ENCODE data around the gene KIAA2012. TPM values are rescaled to one million over a fixed set of nuclear protein-coding genes. Genes with fewer than 3 reads are reported as not detected.

The KIAA2012 gene
- total and polyA plus RNA-seq, 2 of the 8 experiments (the other 6 are each of a cell fraction or from before 2014, with no cell fraction given), result not detected

DNA sequence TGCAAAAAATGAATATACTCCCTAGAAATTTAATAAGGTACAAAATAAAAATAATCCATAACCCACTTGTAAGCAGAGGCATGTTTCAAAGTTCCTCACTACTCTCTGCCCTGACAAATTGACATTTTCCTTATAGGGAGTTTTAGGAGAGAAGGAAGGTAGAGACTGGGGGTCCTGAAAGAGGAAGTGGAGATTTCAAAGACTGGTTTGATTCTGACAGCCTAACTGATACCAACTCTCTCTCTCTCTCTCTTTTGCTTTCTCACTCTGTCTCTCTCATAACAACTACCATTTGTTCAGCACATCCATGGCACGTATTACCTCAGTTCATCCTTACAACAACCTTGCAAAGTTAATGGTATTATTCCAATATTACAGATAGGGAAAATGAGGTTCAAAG is 20.8 kb upstream of the KIAA2012 start:
- Histone ChIP-seq H4K20me1 (replicated peaks in 1 of 2; ENCODE audit: control insufficient read depth in 1 of 2, insufficient read depth in 2 of 2, low read length in 2 of 2) (no peaks in the 10 kb centered on the region), H3K9ac (replicated peaks in 1 of 4; ENCODE audit: extremely low read depth in 1 of 4, low read depth in 3 of 4, low read length in 3 of 4) (no peak overlapping the region), H2BK15ac (ENCODE audit: low read length) (no peak overlapping the region), H4K91ac (replicated peaks; ENCODE audit: insufficient read length, low read length) (no peak overlapping the region), H2AFZ (ENCODE audit: low read length) (no peak overlapping the region), H3K23me2 (ENCODE audit: low read depth, low read length) (no peaks in the 10 kb centered on the region; the same call in 1 of the 2 replicates), H3K27ac (ENCODE audit: low read depth, low read length) (no peak overlapping the region), H4K8ac (ENCODE audit: extremely low read depth, insufficient read depth, low read length) (no peak overlapping the region), H3K4me1 (replicated peaks in 1 of 4; ENCODE audit: control insufficient read depth in 3 of 4, insufficient read depth in 4 of 4, low read length in 3 of 4) (peaks cover 2 to 13% (median 9%) of the 10 kb centered on the region in 4 experiments), H3K56ac (replicated peaks; ENCODE audit: insufficient read length, low read depth, low read length) (no peak overlapping the region), H3K9me3 (ENCODE audit: insufficient read depth in 2 of 2, low read depth in 1 of 2, low read length in 1 of 2) (no peaks in the 10 kb centered on the region), H2BK20ac (ENCODE audit: low read length) (no peak overlapping the region), H3K4ac (replicated peaks; ENCODE audit: insufficient read length, low read depth, low read length) (no peak overlapping the region), H3K4me2 (ENCODE audit: insufficient read depth in 1 of 2, low read depth in 2 of 2, low read length in 2 of 2) (0 out of 4 replicates have a peak overlapping the region, but pooled peaks of 1 of the 2 experiments have one; percentile 8), H2AK5ac (ENCODE audit: low read depth, low read length) (no peak overlapping the region), H4K5ac (ENCODE audit: insufficient read length, low read depth, low read length) (no peak overlapping the region), H2BK12ac (ENCODE audit: low read depth, low read length) (no peak overlapping the region; the same call in 1 of the 2 replicates), H2BK120ac (replicated peaks; ENCODE audit: low read depth, low read length) (no peak overlapping the region), H3K79me1 (ENCODE audit: low read depth, low read length) (no peaks in the 10 kb centered on the region), H3K27me3 (replicated peaks in 1 of 4; ENCODE audit: control insufficient read depth in 3 of 4, extremely low read depth in 1 of 4, insufficient read depth in 3 of 4, low read length in 3 of 4) (no peaks in the 10 kb centered on the region), H3K79me2 (ENCODE audit: control insufficient read depth in 1 of 2, insufficient read depth in 2 of 2, low read length in 2 of 2) (no peaks in the 10 kb centered on the region), H3K14ac (ENCODE audit: insufficient read length) (no peak overlapping the region), H2BK5ac (ENCODE audit: low read depth, low read length) (no peak overlapping the region), H3K23ac (ENCODE audit: insufficient read length) (no peak overlapping the region), H3K4me3 (ENCODE audit: extremely low read depth in 1 of 4, insufficient read depth in 2 of 4, low read depth in 3 of 4, low read length in 4 of 4) (no peak overlapping the region), H3K18ac (ENCODE audit: extremely low read depth, low read length) (0 out of 2 replicates have a peak overlapping the region, but pooled peaks have one; percentile 5), H3K36me3 (ENCODE audit: control insufficient read depth in 2 of 4, insufficient read depth in 4 of 4, low read length in 3 of 4) (no peaks in the 10 kb centered on the region)
- no peak for FAIRE-seq
- 93% methylated on average over 1 of the region's 1 CpG; no CpG with 5 or more reads in 1 of the 2 experiments for WGBS, 2 experiments (ENCODE audit: extremely low coverage in 1 of 2, insufficient coverage in 1 of 2, insufficient read length in 1 of 2, insufficient replicate concordance in 2 of 2, low coverage in 1 of 2, low lambda C conversion rate in 2 of 2, missing lambda C conversion rate in 1 of 2)
- CTCF ChIA-PET (ENCODE audit: partially characterized antibody), result no interaction called here
- no peak for DNase-seq (ENCODE audit: low read depth in 1 of 2, low spot score in 2 of 2)
- POLR2A ChIA-PET (ENCODE audit: partially characterized antibody), result interaction anchor here (0.7 to 0.9 kb wide), 3 partner anchors 10 to 13 kb away, joined by 3 to 6 read pairs (median 3); no protein-coding TSS in a partner anchor
- TF ChIP-seq FOSL1 (IDR thresholded peaks at IDR 0.05; ENCODE audit: insufficient read depth, low read depth, low read length) (no peak), BRCA1 (IDR thresholded peaks at IDR 0.05; ENCODE audit: low read depth, low read length) (no peak), SIN3A (conservative IDR thresholded peaks at IDR 0.05 in 1 of 2, IDR thresholded peaks at IDR 0.05 in 1 of 2; ENCODE audit: low read depth in 1 of 2, low read length in 2 of 2) (no peak), YY1 (IDR thresholded peaks at IDR 0.05; ENCODE audit: low read depth, low read length) (no peak), TBP (IDR thresholded peaks at IDR 0.05; ENCODE audit: low read depth, low read length) (no peak), SRF (IDR thresholded peaks at IDR 0.05; ENCODE audit: low read depth, low read length) (no peak), CHD2 (IDR thresholded peaks at IDR 0.05; ENCODE audit: low read length) (no peak), GTF2F1 (IDR thresholded peaks at IDR 0.05; ENCODE audit: borderline replicate concordance, low read depth, low read length) (no peak), CHD1 (IDR thresholded peaks at IDR 0.05; ENCODE audit: low read depth, low read length) (no peak), JUND (IDR thresholded peaks at IDR 0.05; ENCODE audit: low read length) (no peak), RXRA (IDR thresholded peaks at IDR 0.05; ENCODE audit: insufficient read depth, low read depth, low read length) (no peak)
- TF ChIP-seq, protein P1, sequence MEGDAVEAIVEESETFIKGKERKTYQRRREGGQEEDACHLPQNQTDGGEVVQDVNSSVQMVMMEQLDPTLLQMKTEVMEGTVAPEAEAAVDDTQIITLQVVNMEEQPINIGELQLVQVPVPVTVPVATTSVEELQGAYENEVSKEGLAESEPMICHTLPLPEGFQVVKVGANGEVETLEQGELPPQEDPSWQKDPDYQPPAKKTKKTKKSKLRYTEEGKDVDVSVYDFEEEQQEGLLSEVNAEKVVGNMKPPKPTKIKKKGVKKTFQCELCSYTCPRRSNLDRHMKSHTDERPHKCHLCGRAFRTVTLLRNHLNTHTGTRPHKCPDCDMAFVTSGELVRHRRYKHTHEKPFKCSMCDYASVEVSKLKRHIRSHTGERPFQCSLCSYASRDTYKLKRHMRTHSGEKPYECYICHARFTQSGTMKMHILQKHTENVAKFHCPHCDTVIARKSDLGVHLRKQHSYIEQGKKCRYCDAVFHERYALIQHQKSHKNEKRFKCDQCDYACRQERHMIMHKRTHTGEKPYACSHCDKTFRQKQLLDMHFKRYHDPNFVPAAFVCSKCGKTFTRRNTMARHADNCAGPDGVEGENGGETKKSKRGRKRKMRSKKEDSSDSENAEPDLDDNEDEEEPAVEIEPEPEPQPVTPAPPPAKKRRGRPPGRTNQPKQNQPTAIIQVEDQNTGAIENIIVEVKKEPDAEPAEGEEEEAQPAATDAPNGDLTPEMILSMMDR (IDR thresholded peaks at IDR 0.05; ENCODE audit: control extremely low read depth in 1 of 3, insufficient read depth in 1 of 3, low read depth in 1 of 3, low read length in 3 of 3), result no peak

Measured in H1 (cell line).